Testis (tissue), 3 donors: ENCODE data around the gene FAM169A. TPM values are rescaled to one million over a fixed set of nuclear protein-coding genes. Genes with fewer than 3 reads are reported as not detected.
A peak's percentile ranks its signal among the peaks of the same experiment; 100 is the strongest.
"Not testable (repeated sequence)": the region's sequence is repeated elsewhere in the genome, so short reads cannot be mapped to it uniquely, and the experiment has no call there.

Experiments used
- DNase-seq: peaks from one replicate; pipeline ENCODE4 v3.0.0-alpha.2; 2019
- H3K27ac ChIP-seq, 2 donors: fragments of 200-600 bp; sonication (generic); one replicate each; pipeline ENCODE4 v1.5.1; 2019
- H3K27me3 ChIP-seq: fragments of 200-600 bp; sonication (generic); one replicate; pipeline ENCODE4 v1.5.1; 2019
- H3K36me3 ChIP-seq: fragments of 200-600 bp; sonication (generic); one replicate; pipeline ENCODE4 v1.5.1; 2017; ENCODE audit warnings: low read depth; ENCODE audit errors: missing control alignments
- H3K4me1 ChIP-seq: fragments of 200-600 bp; sonication (generic); one replicate; pipeline ENCODE4 v1.5.1; 2019
- H3K4me3 ChIP-seq, 2 donors: fragments of 200-600 bp; sonication (generic); one replicate each; pipeline ENCODE4 v1.5.1; 2017 to 2019
- H3K9me3 ChIP-seq: fragments of 200-600 bp; sonication (generic); one replicate; pipeline ENCODE4 v1.5.1; 2017
- POLR2A ChIP-seq: fragments of 450-650 bp; IDR thresholded peaks from one replicate; pipeline ENCODE4 v1.6.1; 2017; ENCODE audit warnings: antibody characterized with exemption, mild to moderate bottlenecking, moderate library complexity
- WGBS, 2 donors: methylation state at CpG; one replicate each; pipeline ENCODE4 v1.1.5; 2018; 5-methylcytosine and 5-hydroxymethylcytosine counted together
- intact Hi-C: fragments of 100-400 bp; cut with DNase I; formaldehyde crosslinking; loops from one replicate; pipeline ENCODE4 v1.15.1; 2023; ENCODE audit warnings: low total_unique reads
- polyA plus RNA-seq: library from polyadenylated mRNA; stranded (reverse); fragments of 350-450 nt; fragmentation: Illumina TruSeq; extraction: RNeasy Lipid Tissue Mini Kit (QIAGEN cat#74804); gene quantifications from one replicate; pipeline ENCODE4 v1.2.3, GENCODE V29; 2014; ENCODE audit warnings: low read depth, low replicate concordance; ENCODE audit not compliant: insufficient read depth
- total RNA-seq, 2 donors: library from RNA; depleted of rRNA; stranded (reverse); fragments of >200 nt; gene quantifications; one replicate each; pipeline ENCODE4 v1.2.3, GENCODE V29; 2016
- TF ChIP-seq, protein P1 (sequence below), 3 experiments: fragments of 450-650 bp in 2 of 3; fragments of 200-600 bp in 1 of 3; sonication (generic) in 1 of 3; IDR thresholded peaks; one replicate each; pipeline ENCODE4 v1.5.1; 2016 to 2019; ENCODE audit warnings: antibody characterized with exemption in 3 of 3, mild to moderate bottlenecking in 2 of 3, moderate library complexity in 1 of 3

FAM169A gene
- total and polyA plus RNA-seq, 3 donors from 2014 or later = 25.1 to 69.2 (median 58.6) TPM

DNA sequence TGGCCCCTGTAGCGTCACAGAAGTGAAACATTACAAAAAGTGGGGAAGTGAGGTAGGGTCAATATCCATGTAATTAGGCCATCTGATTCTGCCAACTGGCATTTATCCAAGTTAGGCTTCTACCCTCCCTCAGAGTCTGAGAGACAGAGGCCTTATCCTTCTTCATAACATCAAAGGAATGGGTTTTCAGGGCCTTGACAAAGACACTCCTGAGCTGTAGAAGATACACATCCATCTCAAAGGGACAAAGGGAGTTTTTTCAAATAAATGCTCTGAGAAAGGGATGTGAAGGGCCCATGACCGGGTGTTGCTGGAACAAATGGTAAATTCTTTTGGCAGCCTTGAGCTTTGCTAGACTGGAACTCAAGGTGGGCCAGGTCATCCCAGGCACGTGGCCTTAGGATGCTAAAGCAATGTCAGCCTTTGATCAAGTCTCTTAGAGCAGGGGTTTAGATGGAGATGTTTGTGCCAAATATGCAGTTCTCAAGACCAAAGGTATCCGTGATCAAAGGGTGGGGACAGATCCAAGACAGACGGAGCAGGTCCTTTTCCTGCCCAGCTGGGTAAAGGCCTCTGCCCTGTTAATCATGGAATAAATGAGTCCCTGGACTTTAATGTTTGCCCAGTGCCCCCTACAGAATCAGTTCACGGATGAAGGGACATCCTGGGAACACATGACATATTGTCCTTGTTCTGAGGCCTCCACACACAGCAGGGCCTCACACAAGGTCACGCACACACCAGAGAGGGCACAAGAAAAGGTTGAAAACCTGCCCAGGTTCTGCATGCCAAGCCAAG, 10.0 kb upstream of the FAM169A start:
- DNase-seq = no peak
- Histone ChIP-seq H3K27me3 (no peaks in the 10 kb centered on the region), H3K36me3 (no peaks in the 10 kb centered on the region), H3K27ac (peak overlapping the region in 1 of 2 donors; percentile 84), H3K4me1 (peaks cover 32% of the 10 kb centered on the region), H3K4me3 (no peak overlapping the region), H3K9me3 (no peaks in the 10 kb centered on the region)
- intact Hi-C loops = no loop called here
- TF ChIP-seq, protein P1, sequence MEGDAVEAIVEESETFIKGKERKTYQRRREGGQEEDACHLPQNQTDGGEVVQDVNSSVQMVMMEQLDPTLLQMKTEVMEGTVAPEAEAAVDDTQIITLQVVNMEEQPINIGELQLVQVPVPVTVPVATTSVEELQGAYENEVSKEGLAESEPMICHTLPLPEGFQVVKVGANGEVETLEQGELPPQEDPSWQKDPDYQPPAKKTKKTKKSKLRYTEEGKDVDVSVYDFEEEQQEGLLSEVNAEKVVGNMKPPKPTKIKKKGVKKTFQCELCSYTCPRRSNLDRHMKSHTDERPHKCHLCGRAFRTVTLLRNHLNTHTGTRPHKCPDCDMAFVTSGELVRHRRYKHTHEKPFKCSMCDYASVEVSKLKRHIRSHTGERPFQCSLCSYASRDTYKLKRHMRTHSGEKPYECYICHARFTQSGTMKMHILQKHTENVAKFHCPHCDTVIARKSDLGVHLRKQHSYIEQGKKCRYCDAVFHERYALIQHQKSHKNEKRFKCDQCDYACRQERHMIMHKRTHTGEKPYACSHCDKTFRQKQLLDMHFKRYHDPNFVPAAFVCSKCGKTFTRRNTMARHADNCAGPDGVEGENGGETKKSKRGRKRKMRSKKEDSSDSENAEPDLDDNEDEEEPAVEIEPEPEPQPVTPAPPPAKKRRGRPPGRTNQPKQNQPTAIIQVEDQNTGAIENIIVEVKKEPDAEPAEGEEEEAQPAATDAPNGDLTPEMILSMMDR (IDR thresholded peaks at IDR 0.05) = no peak
- TF ChIP-seq POLR2A = no peak
- WGBS, 2 donors = 59 to 81% methylated on average over 7 of the region's 7 CpGs

DNA sequence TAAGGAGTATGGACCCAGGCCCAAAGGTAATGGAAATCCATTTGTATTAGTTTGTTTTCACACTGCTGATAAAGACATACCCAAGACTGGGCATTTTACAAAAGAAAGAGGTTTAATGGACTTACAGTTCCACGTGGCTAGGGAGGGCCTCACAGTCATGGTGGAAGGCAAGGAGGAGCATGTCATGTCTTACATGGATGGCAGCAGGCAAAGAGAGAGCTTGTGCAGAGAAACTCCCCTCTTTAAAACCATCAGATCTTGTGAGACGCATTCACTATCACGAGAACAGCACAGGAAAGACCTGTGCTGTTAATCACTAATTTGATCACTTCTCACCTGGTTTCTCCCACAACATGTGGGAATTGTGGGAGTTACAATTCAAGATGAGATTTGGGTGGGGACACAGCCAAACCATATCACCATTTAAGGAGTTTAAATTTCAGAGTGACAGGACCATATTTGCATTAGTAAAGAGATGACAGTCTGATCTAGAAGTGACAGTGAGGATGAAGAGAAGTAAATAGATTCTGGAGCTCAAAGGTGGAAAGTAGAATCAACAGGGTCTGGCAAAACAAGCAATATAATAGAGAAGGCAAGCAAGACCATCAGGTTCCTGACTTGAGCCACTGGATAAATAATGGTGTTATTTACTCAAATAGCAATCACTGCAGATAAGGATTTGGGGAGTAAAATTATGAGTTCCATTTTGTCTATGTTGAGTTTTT, 7.5 kb upstream of the FAM169A start:
- DNase-seq = no peak
- 82 to 92% methylated on average over 3 of the region's 3 CpGs for WGBS, 2 donors
- Histone ChIP-seq H3K4me3 (no peak overlapping the region), H3K4me1 (peaks cover 24% of the 10 kb centered on the region), H3K36me3 (no peaks in the 10 kb centered on the region), H3K27ac (no peak overlapping the region), H3K9me3 (no peaks in the 10 kb centered on the region), H3K27me3 (no peaks in the 10 kb centered on the region)
- intact Hi-C loops = no loop called here
- TF ChIP-seq POLR2A = no peak
- TF ChIP-seq, protein P1 (IDR thresholded peaks at IDR 0.05) = no peak

DNA sequence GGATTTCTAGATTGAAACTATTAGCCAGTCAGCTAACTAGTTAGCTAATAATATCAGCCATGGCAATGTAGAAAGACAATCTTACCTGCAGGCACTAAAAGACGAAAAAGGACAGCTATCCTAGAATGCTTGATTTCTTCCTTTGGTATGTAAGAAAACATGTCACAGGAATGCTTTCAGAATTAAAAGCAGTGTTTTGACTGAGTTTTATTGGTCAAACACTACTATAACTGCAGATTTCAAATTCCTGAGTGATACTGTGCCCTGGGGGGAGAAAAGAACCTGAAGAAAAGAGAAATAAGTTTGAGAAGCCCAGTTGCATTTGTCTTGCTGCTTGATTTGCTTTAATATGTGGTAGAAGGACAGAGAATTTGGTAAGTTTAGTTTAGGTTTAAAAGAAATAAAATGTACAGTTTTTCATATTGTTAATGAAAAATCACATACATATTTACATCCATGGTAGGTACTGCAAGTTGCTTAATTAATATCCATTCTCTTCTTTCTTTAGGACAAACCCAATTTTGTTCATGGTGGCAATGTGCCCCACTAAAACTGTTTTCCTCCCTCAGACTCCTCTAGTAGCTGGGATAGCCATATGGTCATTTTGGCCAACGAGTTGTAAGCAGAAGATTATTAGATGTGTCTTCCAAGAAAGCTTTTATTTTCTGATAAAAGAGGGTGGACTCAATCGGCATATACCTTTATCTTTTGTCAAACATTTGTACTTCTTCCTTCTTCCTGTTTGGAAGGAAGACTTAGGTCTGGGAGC, 4.3 kb upstream of the FAM169A start:
- 63 to 78% methylated on average over 3 of the region's 3 CpGs for WGBS, 2 donors
- Histone ChIP-seq H3K9me3 (no peaks in the 10 kb centered on the region), H3K27ac (no peak overlapping the region), H3K4me3 (no peak overlapping the region), H3K36me3 (no peaks in the 10 kb centered on the region), H3K4me1 (peaks cover 4% of the 10 kb centered on the region), H3K27me3 (no peaks in the 10 kb centered on the region)
- intact Hi-C loops = no loop called here
- no peak for DNase-seq
- TF ChIP-seq, protein P1 (IDR thresholded peaks at IDR 0.05) = no peak
- TF ChIP-seq POLR2A = no peak

DNA sequence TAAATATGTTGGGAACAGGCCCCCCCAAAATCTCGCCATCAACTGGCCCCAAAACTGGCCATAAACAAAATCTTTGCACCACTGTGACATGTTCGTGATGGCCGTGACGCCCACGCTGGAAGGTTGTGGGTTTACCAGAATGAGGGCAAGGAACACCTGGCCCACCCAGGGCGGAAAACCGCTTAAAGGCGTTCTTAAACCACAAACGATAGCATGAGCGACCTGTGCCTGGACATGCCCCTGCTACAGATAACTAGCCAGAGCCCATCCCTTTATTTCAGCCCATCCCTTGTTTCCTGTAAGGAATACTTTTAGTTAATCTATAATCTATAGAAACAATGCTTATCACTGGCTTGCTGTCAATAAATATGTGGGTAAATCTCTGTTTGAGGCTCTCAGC, 3.2 kb upstream of the FAM169A start:
- 80 to 83% methylated on average over 10 of the region's 10 CpGs for WGBS, 2 donors

More for the DNA sequence above, 3.2 kb upstream of the FAM169A start:
- DNase-seq, H3K4me1 ChIP-seq, H3K4me3 ChIP-seq, H3K27me3 ChIP-seq, H3K9me3 ChIP-seq, intact Hi-C loops, H3K27ac ChIP-seq, H3K36me3 ChIP-seq: not testable (repeated sequence)
